HuH-7 (cell line): ENCODE data around the gene MYLK4.

Experiments
- DNase-seq: peaks from one replicate; pipeline ENCODE4 v3.0.0; 2011; ENCODE audit warnings: low spot score

The MYLK4 gene

DNA sequence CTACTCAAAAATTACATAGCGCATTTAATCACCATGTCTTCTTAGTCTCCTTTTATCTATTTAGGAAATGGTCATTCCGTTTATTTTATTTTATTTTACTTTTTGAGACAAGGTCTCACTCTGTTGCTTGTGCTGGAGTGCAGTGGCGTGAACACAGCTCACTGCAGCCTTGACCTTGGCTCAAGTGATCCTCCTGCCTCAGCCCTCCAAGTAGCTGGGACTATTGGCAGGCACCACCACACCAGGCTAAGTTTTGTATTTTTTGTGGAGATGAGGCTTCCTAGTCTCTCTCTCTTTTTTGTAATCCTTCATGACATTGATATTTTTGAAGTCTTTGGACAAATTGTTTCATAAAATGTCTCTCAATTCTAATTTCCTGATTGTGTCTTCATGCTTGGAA lies 4.7 kb upstream of the MYLK4 start:
- no peak for DNase-seq

DNA sequence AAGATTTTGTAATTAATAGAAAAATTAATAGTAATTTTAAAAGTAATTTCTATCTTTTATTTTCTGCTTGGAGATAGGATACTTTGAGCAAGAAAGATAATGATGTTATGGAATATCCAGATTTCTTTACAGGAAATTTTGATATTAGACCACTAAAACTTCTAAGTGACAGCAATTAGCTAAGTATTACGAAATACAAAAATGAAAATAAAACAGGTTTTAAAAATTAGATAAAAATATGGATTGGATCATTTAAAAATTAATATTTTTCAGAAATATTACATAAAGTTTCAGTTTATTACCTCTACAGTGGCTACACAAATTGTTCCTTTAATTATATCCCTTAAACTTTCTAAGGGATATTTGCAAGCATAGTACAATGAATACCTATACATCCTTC lies 4.2 kb upstream of the MYLK4 start:
- no peak for DNase-seq

DNA sequence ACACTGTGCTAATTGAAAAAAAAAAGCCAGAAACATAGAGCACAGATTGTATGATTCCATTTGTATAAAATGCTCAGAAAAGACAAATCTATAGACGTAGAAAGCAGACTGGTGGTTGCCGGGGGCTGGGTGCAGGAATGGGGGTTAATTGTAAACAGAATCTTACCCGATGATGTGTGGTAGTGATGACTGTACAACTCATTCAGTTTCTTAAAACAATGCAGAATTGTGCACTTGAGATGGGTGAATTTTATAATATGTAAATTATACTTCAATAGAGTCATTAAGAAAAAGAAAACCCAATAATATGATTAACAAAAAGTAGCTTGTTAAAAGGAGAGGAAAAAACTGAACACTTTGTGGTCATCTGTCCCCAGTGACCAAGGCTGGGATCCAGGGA lies 3.7 kb upstream of the MYLK4 start:
- DNase-seq, result no peak

DNA sequence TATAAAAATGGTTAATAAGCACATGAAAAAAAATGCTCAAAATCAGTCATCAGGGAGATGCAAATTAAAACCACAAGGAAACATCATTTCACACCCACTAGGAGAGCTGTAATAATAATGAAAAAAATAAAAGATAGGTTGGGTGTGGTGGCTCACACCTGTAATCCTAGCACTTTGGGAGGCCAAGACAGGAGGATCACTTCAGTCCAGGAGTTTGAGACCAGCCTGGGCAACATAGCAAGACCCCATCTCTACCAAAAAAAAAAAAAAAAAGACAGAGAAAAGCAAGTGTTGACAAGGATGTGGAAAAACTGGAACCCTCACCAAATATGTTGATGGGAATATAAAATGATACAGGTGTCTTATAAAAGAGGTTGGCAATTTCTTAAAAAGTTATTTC lies 3.0 kb upstream of the MYLK4 start:
- no peak for DNase-seq

DNA sequence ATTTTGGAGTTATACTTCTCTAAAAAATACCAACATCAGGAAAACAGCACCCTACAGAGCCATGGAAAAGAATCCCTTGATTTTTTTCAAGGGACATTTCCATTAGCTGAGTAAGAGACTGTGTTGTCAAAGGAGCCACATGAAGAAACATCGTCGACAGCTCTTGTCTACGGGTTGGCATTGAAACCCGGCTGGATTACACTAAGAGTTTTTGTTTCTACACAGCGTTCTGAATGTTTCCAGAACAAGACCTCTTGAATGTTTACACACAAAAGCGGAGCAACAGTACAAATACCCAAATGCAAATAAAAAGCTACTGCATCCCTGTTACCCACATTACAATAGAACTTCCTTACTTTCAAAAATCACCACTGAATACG lies 2.4 kb upstream of the MYLK4 start:
- DNase-seq, result no peak

DNA sequence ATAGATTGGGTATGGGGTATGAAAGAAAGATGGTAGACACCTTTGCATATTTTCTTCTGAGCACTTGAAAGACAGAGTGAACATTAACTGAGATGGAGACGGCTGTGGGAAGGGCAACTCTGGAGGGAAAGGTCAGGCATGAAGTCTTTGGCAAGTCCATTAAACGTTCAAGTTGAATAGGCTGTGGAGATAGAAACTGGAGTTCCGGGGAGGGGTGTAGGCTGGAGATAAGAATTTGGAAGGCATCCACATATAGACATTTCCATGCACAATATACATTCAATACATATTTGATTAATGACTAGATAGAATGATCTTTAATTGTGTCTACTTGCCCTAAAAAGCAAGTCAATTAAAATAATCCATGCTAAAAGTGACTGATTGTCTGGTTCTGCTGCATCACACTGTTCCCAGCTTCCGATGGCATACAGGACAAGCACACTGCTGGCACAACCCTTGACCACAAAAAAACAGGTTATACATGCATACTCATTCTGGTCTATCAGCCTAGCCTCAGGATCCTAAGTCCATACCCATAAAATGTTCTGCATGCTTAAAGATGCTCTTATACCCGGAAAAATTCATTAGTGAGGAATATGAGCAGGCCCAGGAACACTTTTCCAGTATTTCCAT lies 1.9 kb upstream of the MYLK4 start:
- no peak for DNase-seq

DNA sequence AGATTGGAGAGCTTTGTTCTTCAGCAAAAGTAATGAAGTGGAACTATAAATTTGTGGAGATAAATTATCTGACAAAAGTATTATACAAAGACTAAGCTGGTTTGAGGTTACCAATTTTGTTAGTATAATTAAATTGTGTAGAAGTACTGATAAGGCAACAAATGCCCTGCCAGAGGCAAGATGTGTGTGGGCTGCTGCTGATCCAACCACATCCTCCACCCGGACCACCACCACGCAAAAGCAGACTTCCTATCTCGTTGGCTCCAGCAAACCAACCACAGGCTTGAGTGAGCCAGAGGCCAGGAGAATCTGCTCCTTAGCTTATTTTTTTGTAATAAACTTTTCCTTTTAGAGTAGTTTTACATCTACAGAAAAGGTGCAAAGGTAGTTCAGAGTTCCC lies 1.1 kb upstream of the MYLK4 start:
- no peak for DNase-seq

DNA sequence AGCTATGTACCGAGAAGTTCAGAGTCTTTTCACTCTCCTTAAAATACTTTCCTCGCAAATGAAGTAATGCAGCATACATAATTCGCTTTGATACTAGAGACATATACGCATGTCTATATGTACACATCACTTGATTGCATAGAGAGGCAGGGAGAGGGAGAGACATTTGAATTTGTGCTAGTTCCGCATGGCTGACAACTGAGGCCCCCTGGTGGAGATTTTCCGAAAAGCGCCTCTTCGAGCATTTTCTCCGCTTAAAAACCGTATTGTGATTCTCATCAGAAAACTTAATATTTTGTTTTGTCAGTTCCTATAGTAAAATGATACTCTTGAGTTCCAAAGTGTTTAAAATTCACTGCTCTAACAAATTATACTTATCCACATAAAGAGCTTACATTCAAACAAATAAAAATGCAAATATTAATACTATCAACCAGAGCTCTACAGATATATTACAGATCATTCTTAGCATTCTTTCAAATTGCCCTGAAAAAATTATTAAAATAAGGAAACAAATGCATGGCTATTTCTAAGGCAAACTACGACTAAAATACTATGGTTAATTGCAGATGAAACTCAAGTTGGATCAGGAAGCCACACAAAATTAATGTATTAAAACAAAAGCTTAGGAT lies 637 bp downstream of the MYLK4 start:
- no peak for DNase-seq

DNA sequence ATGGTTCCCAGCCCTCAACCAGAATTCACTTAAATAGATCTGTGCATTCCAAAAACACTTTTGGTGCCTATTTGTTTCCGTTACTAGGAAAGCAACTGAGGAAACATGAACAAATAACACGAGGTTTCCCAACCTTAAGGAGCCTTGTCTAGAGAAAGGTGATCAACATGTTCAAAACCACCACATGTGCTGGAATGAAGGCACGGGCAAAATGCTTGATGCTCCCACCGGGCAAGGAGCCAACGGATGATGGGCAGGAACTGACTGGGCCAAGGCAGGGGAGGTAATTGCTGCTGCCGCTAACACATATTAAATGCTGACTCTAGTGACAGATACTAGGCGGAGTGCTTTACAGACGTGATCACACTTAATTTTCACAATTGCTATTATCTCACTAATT lies 2.5 kb downstream of the MYLK4 start:
- DNase-seq, result no peak

DNA sequence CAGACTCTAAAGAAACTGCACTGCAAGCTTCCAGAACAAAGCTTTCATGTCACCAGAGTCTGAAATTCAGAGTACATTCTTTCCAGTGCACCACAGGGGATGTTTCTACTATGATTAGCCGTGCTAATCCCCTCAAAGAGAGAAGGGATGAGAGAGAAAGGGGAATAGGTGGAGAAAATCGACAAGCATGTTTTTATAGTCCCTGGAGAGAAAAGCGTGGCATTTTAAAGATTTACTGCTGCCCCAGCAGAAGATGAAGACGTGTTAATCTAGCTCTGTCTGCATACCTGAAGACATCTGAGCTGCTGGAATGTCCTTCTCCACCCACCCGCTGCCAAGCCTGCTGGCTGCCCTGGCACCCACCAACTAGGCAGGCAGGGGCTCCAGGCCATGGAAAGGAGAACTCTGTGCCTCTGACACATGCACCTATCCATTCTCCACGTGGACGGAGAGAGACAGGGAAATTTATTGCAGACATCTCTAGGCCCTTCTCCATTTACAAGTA lies 4.1 kb downstream of the MYLK4 start:
- DNase-seq, result no peak

DNA sequence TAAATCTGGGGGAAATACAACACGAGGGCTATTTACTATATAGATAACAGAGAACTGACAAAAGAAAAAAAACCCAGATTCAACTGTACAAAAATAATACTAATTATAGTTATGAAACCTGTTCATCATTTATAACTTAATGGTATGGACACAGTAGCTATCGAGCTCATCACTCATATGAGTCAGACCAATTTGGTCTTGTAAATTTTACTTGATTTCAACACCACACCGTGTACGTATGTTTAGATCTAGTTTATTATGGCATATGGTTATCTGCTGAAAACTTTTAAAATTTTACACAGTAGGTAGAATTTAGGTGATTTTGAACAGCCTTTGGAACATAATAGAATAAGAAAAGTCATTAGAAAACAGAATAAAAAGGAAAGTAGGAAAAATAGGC lies 5.5 kb downstream of the MYLK4 start:
- no peak for DNase-seq

DNA sequence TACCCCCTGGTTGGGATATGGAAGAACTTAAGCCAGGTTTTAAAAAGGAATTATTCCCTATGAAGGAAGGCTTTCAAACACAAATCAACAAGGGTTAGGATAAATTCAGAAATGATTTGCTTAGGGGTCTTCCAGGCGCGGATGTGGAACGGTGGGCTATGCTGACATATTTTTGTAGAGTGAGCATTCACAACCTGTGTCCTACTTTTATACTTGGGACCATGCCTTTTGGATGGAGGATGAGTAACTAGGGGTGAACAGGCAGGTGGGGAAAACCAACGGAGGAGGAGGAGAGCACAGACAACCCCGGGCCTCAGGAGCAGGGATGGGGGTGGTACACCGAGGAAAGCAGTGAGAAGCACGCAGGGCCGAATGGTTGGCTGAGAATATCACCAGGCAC lies 5.9 kb downstream of the MYLK4 start:
- no peak for DNase-seq

DNA sequence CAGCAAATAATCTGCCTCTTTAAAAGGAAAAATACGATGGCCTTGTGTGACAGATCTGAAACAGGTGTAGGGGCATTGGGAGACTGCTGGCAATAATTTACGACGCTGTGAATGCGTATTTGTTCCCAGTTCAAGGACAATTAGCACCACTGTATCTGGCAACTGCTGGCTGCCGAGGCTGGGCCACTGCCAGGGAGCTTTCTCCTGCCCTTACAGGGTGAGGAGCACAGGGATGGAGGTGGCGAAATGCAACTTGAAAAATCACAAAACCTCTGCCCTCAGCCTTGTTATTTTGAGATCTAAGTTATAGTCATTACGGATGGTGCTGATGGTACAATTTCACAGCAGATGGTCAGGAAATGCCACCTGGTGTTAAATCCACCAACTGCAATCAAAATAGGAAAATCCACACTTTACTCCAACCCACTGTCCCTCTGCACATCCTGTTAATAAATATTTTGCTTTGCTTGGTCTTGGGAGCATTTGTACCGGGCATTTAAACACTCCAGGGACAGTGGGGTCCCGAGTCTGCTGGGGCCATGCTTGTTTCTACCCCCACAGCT lies 6.4 kb downstream of the MYLK4 start:
- no peak for DNase-seq

DNA sequence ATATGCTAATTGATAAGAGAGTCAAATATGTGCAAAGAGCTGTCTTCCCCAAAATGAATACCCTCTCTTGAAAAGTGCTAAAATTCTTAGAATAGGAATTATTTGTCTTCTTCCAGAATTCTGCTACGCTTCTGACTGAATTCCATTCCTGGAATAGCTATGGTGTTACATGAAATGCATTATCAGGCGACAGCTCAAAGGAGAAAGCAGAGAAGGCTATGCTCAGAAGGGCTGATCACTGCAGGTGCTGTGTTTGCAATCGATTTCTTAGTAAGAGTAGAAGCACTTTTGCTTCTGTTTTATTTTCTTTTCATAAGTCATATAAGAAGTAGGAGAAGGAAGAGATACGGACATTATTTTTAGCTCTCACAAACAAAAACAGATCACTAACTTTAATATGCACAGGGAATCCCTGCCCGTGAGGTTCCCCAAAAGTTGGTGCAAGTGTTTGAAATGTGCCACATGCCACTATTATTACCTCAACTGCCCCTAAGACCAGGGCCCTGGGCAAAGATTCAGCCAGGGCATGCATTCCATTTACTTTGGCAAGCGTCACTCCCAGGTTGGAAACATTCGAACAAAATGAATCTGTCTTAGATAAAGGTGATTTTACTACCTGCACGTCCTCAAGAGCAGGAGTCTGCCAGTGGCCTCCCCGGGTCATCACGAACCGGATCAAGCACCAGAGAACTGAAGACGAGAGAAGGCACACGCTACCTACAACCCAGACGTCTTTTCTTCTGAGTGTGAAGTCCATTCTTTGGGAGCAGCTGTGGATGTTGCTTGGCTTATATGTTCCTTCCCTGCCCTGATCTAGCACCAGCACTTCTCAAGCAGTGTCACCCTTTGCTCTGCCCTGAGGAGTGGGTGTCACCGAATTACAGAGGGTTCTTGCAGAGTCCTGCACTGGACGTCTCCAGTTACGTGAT lies 7.2 kb downstream of the MYLK4 start:
- no peak for DNase-seq

DNA sequence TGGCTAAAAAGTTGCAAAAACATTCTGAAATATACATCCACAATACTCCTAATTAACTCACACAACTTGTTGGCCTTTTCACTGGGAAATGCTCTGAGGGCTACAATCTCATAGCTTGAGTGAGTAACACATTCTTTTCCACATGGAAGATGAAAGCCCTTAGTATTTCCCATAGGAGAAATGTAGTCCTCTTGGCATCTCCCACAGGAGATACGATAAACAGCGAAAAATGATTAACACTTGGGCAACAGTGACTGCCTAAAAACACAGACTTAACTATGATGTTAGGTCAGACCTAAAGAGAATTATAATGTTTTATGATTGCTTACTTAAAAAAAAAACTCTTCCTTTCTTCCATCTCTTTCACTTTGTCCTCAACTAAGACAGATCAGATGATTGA lies 9.0 kb downstream of the MYLK4 start:
- DNase-seq, result no peak

DNA sequence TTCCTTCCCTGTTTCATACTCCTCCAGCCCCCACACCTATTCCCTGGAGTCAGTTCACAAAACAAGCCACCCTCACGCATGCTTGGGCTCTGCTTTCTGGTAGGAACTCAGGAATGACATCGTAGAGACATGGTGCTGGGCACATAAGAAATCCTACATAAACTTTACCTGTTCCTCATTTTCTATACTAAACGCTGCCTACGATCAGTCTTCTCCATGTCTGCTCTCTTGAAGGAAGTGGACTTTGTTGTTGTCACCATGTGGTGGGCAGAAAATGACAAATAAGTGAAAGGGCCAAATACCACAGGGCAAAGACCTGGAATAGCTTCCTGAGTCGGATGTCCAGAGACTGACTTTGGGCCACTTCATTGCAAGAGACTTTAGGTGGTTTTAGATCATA lies 10.1 kb downstream of the MYLK4 start:
- DNase-seq, result no peak

DNA sequence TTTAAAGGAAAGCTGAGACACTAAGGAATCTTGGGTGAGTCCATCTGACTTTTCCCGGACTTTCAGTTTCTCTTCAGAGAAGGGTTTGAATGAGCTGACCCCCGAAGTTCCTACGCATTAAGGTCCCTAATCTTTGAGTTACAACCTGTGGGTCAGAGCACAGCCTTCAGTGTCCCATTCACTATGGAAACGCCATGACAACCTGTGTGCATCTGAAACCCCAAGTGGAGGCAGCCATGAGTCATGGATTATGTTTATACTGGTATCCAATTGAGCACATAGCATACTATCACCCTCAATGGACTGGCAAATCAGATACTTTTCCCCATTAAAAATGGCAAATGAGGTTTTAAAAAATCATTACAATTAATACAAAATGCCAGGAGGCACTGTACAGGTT lies 11.4 kb downstream of the MYLK4 start:
- no peak for DNase-seq

DNA sequence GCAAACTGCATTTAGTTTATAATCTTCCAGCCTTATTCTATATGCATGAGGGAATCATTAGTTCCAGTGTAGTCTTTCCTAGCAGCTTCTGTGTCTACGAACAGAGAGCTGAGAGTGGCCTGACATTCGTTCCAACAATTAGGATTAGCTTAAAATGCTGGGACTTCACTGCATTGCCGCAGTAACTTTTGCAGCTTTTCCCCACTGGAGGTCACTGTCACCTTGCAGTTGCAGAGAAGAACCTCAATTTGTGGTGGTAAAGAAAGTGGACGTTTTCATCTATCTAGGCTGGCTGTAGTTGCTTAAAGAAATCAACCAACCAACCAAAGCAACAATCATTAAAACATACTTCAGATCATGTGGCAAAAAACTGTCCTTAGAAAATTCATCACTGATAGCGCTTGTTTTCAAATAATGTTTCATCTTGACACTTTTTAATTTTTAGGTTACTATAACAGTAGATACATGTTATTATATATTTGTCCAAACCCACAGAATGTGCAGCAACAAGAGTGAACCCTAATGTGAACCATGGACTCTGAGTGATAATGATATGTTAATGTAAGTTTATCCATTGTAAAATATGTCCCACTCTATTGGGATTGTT lies 12.2 kb downstream of the MYLK4 start:
- peak; percentile 32 for DNase-seq

DNA sequence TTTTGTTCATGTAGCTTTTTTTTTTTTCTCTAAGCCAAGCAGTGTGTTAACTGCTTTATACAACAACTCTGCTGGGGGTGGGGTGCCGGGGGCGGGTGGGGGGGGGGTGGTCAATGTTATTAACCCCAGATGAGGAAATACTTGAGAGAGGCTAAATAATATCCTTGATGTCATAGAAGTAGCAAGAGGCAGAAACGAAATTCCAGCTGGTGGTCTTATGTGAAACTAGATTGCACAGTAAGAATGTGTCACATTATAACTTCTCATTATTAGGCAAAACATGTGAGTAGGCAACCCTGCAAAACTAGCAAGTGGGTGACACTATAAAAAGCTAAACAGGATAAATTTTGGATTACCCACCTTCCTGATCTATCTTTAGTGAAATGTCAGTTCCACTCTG lies 12.8 kb downstream of the MYLK4 start:
- no peak for DNase-seq

DNA sequence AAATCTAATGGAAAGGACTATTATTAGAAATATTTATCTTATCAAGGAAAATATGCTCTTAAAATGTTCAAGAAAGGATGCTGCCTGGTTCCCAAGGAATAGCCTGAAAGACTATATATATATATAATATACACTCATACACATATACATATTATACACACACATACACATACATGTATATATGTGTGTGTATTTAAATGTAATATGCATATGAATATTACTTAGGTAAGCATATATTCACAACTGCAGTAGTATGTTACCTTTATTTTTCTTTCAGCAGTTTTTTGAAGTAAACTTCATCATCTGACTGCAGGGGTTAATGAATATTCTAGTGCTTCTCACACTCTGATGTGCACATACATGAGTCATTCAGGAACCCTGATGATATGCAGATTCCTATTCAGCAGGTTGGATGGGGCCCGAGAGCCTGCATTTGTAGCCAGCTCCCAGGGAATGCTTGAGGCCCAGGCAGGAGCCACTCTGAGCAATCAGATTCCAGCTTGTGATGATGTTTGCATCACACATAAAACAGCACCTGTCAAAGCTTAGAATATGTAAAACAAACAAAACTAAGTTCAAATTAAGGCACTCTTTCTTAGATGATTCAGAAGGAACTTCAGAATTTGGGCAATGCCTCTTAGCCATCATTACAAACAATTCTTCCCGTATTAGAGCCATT lies 16.1 kb downstream of the MYLK4 start:
- DNase-seq, result no peak

DNA sequence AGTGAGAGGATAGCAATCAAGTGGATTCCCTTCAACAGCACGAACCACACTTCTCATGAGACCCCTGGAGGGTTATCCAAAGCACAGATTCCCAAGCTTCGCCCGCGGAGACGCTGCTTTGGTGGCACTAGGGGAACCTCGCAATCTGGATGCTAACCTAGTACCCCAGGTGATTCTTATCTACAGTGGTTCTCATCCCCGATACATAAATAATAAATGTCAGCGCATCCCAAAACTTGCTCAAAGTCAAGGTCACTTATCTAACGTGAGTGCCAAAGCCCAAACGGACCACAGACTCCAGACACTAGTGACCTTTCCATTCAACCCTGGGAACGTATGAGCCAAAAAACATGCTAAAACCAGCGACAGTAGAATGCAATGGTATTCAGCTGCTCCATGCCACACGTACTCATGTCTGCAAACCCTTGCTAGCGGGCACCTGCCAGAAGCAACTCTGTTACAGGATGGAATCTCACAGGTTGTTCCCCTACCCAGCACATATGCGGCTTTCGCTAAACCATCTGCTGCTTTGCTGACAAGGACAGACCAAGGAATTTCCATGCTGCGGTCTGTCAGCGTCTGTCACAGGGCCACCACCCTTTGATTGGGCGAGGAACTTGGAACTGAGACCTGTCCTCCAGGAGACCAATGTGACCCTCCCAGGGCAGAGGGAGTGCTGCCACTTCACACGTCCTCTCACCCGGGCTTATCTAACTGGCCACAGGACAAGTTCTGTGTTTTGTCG lies 16.8 kb downstream of the MYLK4 start:
- no peak for DNase-seq
